Thyroid gland (tissue), 4 donors: ENCODE results near the gene CHI3L1. TPM values are rescaled to one million over a fixed set of nuclear protein-coding genes. Genes with fewer than 3 reads are reported as not detected.

Experiments used
- DNase-seq, 2 donors: peaks; one replicate each; pipeline ENCODE4 v3.0.0-alpha.2; 2019
- H3K27ac ChIP-seq, 3 donors: fragments of 200-600 bp; sonication (generic); 1 replicate in 2 of 3; 2 replicates in 1 of 3; pipeline ENCODE4 v1.5.1; 2016 to 2019; ENCODE audit warnings: mild to moderate bottlenecking in 1 of 3, moderate library complexity in 1 of 3
- H3K27me3 ChIP-seq: fragments of 200-600 bp; sonication (generic); one replicate; pipeline ENCODE4 v1.5.1; 2019
- H3K36me3 ChIP-seq, 2 donors: fragments of 200-600 bp; sonication (generic); one replicate each; pipeline ENCODE4 v1.5.1; 2016 to 2019
- H3K4me1 ChIP-seq, 2 donors: fragments of 200-600 bp; sonication (generic); one replicate each; pipeline ENCODE4 v1.5.1; 2017 to 2019
- H3K4me3 ChIP-seq, 3 donors: fragments of 200-600 bp; sonication (generic); replicated peaks in 1 of 3; 1 replicate in 2 of 3; 2 replicates in 1 of 3; pipeline ENCODE4 v1.5.1; 2016; ENCODE audit warnings: mild to moderate bottlenecking in 1 of 3
- H3K9me3 ChIP-seq: fragments of 200-600 bp; sonication (generic); one replicate; pipeline ENCODE4 v1.5.1; 2017
- POLR2A ChIP-seq, 2 donors: fragments of 450-650 bp; IDR thresholded peaks; one replicate each; pipeline ENCODE4 v1.6.1; 2017; ENCODE audit warnings: antibody characterized with exemption in 2 of 2, mild to moderate bottlenecking in 2 of 2, moderate library complexity in 1 of 2
- WGBS, 2 donors: methylation state at CpG; one replicate each; pipeline ENCODE4 v1.1.5; 2017; 5-methylcytosine and 5-hydroxymethylcytosine counted together
- intact Hi-C: fragments of 100-400 bp; cut with DNase I; formaldehyde crosslinking; loops from one replicate; pipeline ENCODE4 v1.15.1; 2023
- total RNA-seq, 4 donors: library from RNA; depleted of rRNA; stranded (reverse); fragments of >200 nt; gene quantifications; one replicate each; pipeline ENCODE4 v1.2.3, GENCODE V29; 2016
- TF ChIP-seq, protein P1 (sequence below), 6 experiments: fragments of 200-600 bp in 3 of 6; fragments of 450-650 bp in 3 of 6; sonication (generic) in 3 of 6; IDR thresholded peaks; one replicate each; pipeline ENCODE4 v1.5.1; 2016 to 2019; ENCODE audit warnings: antibody characterized with exemption in 6 of 6, mild to moderate bottlenecking in 2 of 6, inconsistent platforms in 1 of 6, moderate library complexity in 1 of 6

Gene CHI3L1
- total RNA-seq, 4 donors from 2014 or later: 1.2 to 42.9 (median 4.4) TPM

DNA sequence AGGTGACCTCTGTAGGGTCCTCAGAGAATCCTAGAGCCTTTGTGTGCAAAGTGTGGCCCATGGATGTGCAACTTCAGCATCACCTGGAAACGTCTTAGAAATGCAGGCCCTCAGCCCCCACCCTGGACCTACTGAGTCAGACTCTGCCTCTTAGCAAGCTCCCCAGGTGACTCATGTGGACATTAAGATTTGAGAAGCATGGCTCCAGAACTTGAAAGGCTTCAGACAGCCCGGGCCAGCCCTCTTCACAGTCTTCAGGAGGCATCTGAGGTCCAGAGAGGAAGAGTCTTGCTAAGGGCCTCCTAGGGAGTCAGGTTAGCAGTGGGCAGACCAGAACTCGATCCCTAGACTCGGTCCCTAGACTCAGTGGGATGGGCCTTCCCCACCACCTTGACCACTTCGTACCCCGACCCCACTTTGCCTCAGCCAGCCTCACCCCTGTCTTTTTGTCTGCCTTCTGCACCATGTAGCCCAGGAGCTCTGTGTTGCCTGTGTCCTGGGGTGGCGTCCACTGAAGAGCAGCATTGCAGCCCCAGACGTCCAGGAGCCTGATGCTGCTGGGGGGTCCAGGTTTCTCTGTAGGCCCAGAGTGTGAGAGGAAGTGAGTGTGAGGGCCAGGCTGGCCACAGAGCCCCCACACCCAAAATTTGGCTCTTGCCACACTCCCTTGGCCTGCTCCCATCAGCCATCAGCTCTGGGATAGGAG lies 15.7 kb downstream of the CHI3L1 start:
- TF ChIP-seq POLR2A (IDR thresholded peaks at IDR 0.05): no peak
- TF ChIP-seq, protein P1, sequence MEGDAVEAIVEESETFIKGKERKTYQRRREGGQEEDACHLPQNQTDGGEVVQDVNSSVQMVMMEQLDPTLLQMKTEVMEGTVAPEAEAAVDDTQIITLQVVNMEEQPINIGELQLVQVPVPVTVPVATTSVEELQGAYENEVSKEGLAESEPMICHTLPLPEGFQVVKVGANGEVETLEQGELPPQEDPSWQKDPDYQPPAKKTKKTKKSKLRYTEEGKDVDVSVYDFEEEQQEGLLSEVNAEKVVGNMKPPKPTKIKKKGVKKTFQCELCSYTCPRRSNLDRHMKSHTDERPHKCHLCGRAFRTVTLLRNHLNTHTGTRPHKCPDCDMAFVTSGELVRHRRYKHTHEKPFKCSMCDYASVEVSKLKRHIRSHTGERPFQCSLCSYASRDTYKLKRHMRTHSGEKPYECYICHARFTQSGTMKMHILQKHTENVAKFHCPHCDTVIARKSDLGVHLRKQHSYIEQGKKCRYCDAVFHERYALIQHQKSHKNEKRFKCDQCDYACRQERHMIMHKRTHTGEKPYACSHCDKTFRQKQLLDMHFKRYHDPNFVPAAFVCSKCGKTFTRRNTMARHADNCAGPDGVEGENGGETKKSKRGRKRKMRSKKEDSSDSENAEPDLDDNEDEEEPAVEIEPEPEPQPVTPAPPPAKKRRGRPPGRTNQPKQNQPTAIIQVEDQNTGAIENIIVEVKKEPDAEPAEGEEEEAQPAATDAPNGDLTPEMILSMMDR (IDR thresholded peaks at IDR 0.05): no peak
- 85 to 87% methylated on average over 5 to 8 of the region's 8 CpGs for WGBS, 2 donors
- H3K27me3 ChIP-seq: no peaks in the 10 kb centered on the region

DNA sequence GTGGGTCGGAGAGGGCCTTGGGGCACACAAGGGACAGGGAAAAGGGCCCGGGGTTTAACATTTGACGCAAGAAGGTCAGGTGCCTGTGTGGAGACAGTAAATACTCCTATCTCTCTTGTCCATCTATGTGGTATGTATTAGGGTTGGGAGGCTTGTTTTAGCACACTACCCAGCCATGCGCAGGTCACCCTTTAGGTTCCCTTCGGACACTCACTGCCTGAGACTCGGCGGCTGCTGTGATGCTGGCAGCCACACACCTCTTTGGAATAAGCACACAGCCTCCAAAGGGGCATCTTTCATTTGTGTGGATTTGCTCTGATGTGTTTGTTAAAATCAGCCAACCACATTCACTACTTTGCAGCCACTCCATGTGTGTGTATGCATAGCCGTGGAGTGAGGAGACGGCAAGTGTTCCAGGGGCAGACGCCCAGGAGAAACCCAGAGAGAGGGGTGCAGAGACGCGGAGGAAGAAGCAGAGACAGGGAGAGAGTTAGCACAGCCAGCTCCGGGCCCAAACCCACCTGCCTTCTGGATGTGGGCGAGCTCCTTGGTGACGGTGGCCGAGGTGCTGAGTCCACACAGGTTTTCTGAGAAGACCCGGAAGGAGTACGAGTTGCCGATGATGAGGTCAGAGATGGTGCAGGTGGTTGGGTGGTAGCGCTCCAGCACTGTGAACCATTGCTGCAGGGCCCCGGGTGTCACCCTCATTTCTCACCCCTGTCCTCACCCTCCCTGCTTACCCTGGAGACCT lies 16.6 kb downstream of the CHI3L1 start:
- H3K36me3 ChIP-seq: no peaks in the 10 kb centered on the region
- H3K9me3 ChIP-seq: no peaks in the 10 kb centered on the region
- 79 to 82% methylated on average over 21 of the region's 21 CpGs for WGBS, 2 donors
- H3K4me3 ChIP-seq: no peak overlapping the region
- TF ChIP-seq, protein P1 (IDR thresholded peaks at IDR 0.05): no peak
- no peak for TF ChIP-seq POLR2A (IDR thresholded peaks at IDR 0.05)
- intact Hi-C loops: loop anchor here (5.0 kb wide), 2 partner anchors 47 to 53 kb away; no protein-coding TSS in a partner anchor
- peaks cover 8 to 9% of the 10 kb centered on the region in 2 donors for H3K4me1 ChIP-seq
- DNase-seq: no peak
- no peak overlapping the region for H3K27ac ChIP-seq
- no peaks in the 10 kb centered on the region for H3K27me3 ChIP-seq

More for the DNA sequence above, 15.7 kb downstream of the CHI3L1 start:
- Histone ChIP-seq H3K27ac (no peak overlapping the region), H3K36me3 (no peaks in the 10 kb centered on the region), H3K9me3 (no peaks in the 10 kb centered on the region), H3K4me3 (no peak overlapping the region), H3K4me1 (peaks cover 8 to 9% of the 10 kb centered on the region in 2 donors)
- intact Hi-C loops: loop anchor here (5.0 kb wide), 2 partner anchors 47 to 53 kb away; no protein-coding TSS in a partner anchor
- no peak for DNase-seq

DNA sequence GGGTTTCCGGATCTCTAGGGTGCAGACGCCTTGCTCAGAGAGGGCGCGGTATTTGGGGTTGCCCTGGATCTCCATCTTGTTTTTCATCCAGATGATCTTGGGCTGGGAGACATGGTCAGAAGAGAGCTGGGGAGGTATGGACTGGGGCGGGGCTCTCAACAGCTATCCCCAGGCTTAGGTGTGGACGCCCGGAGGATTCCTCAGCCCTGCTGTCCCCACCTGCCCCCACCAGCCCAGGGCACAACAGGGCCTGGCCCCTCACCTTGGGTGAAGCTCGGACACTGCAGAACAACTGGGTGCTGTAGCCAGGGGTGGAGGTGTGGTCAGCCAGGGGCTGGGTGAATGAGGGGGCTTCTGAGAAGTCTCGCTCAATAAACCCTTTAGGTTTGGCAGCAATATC lies 17.5 kb downstream of the CHI3L1 start:
- intact Hi-C loops: no loop called here
- Histone ChIP-seq H3K27me3 (no peaks in the 10 kb centered on the region), H3K9me3 (no peaks in the 10 kb centered on the region), H3K36me3 (no peaks in the 10 kb centered on the region), H3K4me3 (no peak overlapping the region), H3K4me1 (peaks cover 8 to 9% of the 10 kb centered on the region in 2 donors), H3K27ac (no peak overlapping the region)
- no peak for DNase-seq
- WGBS, 2 donors: 96 to 100% methylated on average over 5 to 8 of the region's 9 CpGs
- TF ChIP-seq, protein P1 (IDR thresholded peaks at IDR 0.05): no peak
- no peak for TF ChIP-seq POLR2A (IDR thresholded peaks at IDR 0.05)

DNA sequence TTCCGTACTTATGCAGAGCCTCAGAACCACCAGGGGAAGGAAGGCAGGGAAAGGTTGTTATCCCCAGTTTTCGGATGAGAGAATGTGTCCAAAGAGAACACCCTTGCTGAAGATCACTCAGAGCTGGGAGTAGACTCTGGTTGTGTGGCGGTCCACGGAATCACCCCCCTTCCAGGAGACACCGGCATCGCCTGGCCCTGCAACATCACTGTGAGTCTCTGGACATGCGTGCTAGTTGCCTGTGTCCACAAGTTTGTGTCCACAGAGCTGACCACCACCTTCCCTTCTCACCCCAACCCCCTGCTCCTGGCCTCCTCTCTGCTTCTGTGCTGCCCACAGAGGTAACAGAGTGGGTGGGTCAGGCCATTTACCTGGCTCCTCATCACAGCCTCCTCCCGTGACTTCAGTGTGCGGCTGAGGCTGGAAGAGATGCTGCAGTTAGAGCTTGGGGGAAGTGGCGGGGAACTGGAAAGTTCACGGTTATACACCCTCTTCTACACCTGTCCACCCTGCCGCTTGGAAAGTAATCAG lies 18.2 kb downstream of the CHI3L1 start:
- no peak for TF ChIP-seq POLR2A (IDR thresholded peaks at IDR 0.05)
- TF ChIP-seq, protein P1 (IDR thresholded peaks at IDR 0.05): no peak
- intact Hi-C loops: no loop called here
- no peak for DNase-seq
- peaks cover 8 to 9% of the 10 kb centered on the region in 2 donors for H3K4me1 ChIP-seq
- no peaks in the 10 kb centered on the region for H3K9me3 ChIP-seq
- H3K4me3 ChIP-seq: no peak overlapping the region
- H3K36me3 ChIP-seq: no peaks in the 10 kb centered on the region
- H3K27me3 ChIP-seq: no peaks in the 10 kb centered on the region
- 95 to 96% methylated on average over 12 of the region's 12 CpGs for WGBS, 2 donors
- H3K27ac ChIP-seq: no peak overlapping the region

DNA sequence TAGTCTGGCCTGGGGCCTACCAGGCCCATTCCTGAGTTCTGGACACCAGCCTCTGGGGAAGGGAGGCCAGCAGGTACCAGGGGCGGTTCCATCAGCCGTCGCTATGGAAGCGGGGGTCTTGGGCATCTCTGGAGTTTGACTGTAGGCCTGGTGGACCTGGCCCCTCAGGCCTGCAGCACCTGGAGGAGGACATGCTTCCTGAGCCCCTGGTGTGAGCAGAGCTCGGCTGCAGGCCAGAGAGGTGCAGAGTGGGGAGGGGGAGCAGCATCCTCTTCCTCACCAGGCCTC lies 18.6 kb downstream of the CHI3L1 start:
- TF ChIP-seq, protein P1 (IDR thresholded peaks at IDR 0.05): no peak
- TF ChIP-seq POLR2A (IDR thresholded peaks at IDR 0.05): no peak
- H3K4me3 ChIP-seq: no peak overlapping the region
- intact Hi-C loops: no loop called here
- no peaks in the 10 kb centered on the region for H3K27me3 ChIP-seq
- 92% methylated on average over 4 to 5 of the region's 5 CpGs for WGBS, 2 donors
- no peaks in the 10 kb centered on the region for H3K36me3 ChIP-seq
- H3K4me1 ChIP-seq: peaks cover 6% of the 10 kb centered on the region in 2 donors
- H3K27ac ChIP-seq: no peak overlapping the region
- DNase-seq: no peak
- no peaks in the 10 kb centered on the region for H3K9me3 ChIP-seq
